Neural progenitor cell (in vitro differentiated cells): Measurements from ENCODE around the gene TRAPPC6A. TPM values are rescaled to one million over a fixed set of nuclear protein-coding genes. Genes with fewer than 3 reads are reported as not detected.

Experiments
- DNase-seq: peaks from one replicate; pipeline ENCODE4 v3.0.0-alpha.2; 2016; ENCODE audit warnings: low spot score
- H2AFZ ChIP-seq: fragments of 200-600 bp; sonication (generic); replicated peaks from 2 replicates; pipeline ENCODE4 v1.6.1; 2016; ENCODE audit warnings: antibody characterized with exemption
- H3F3A ChIP-seq: fragments of 200-600 bp; sonication (generic); 2 replicates; pipeline ENCODE4 v1.6.1; 2016; ENCODE audit warnings: antibody characterized with exemption, low read depth
- H3K27ac ChIP-seq: fragments of 200-600 bp; sonication (generic); 2 replicates; pipeline ENCODE4 v1.5.1; 2016; ENCODE audit warnings: mild to moderate bottlenecking
- H3K27me3 ChIP-seq: fragments of 200-600 bp; sonication (generic); 2 replicates; pipeline ENCODE4 v1.6.1; 2016; ENCODE audit warnings: mild to moderate bottlenecking, moderate library complexity
- H3K36me3 ChIP-seq: fragments of 200-600 bp; sonication (generic); 2 replicates; pipeline ENCODE4 v1.5.1; 2016
- H3K4me1 ChIP-seq: fragments of 200-600 bp; sonication (generic); 2 replicates; pipeline ENCODE4 v1.6.1; 2016; ENCODE audit warnings: mixed run types
- H3K4me2 ChIP-seq: fragments of 200-600 bp; sonication (generic); 2 replicates; pipeline ENCODE4 v1.6.1; 2016
- H3K4me3 ChIP-seq: fragments of 200-600 bp; sonication (generic); 2 replicates; pipeline ENCODE4 v1.5.1; 2016
- H3K79me2 ChIP-seq: fragments of 200-600 bp; sonication (generic); 2 replicates; pipeline ENCODE4 v1.6.1; 2016; ENCODE audit warnings: low read depth
- H3K9ac ChIP-seq: fragments of 200-600 bp; sonication (generic); 2 replicates; pipeline ENCODE4 v1.6.1; 2016
- H3K9me3 ChIP-seq: fragments of 200-600 bp; sonication (generic); 2 replicates; pipeline ENCODE4 v1.5.1; 2016; ENCODE audit warnings: low read depth
- H4K20me1 ChIP-seq: fragments of 200-600 bp; sonication (generic); 2 replicates; pipeline ENCODE4 v1.6.1; 2016; ENCODE audit warnings: low read depth
- H3K27ac Mint-ChIP-seq: 3 replicates; pipeline ENCODE4 v1.8.0; 2021; ENCODE audit warnings: mixed read lengths
- H3K27me3 Mint-ChIP-seq: 2 replicates; pipeline ENCODE4 v1.8.0; 2022; ENCODE audit warnings: low read depth, mild to moderate bottlenecking, inconsistent platforms, moderate library complexity, mixed read lengths; ENCODE audit not compliant: insufficient read depth
- H3K36me3 Mint-ChIP-seq: 3 replicates; pipeline ENCODE4 v1.8.0; 2021; ENCODE audit warnings: mixed read lengths
- H3K4me1 Mint-ChIP-seq: 3 replicates; pipeline ENCODE4 v1.8.0; 2021; ENCODE audit warnings: mixed read lengths
- H3K4me3 Mint-ChIP-seq: 3 replicates; pipeline ENCODE4 v1.8.0; 2021; ENCODE audit warnings: mild to moderate bottlenecking, moderate library complexity, mixed read lengths
- H3K9me3 Mint-ChIP-seq: 3 replicates; pipeline ENCODE4 v1.8.0; 2020; ENCODE audit warnings: mixed read lengths
- CTCF ChIP-seq: fragments of 200-600 bp; sonication (generic); IDR thresholded peaks from 2 replicates; pipeline ENCODE4 v1.5.1; 2017; ENCODE audit warnings: antibody characterized with exemption, mild to moderate bottlenecking
- EZH2 ChIP-seq: fragments of 200-600 bp; sonication (generic); IDR thresholded peaks from 2 replicates; pipeline ENCODE4 v1.6.1; 2017; ENCODE audit warnings: antibody characterized with exemption, mild to moderate bottlenecking, moderate library complexity
- EZH2phosphoT487 ChIP-seq: fragments of 200-600 bp; sonication (generic); IDR thresholded peaks from 2 replicates; pipeline ENCODE4 v1.6.1; 2017; ENCODE audit warnings: antibody characterized with exemption
- total RNA-seq: library from RNA; depleted of rRNA; stranded (reverse); fragments of >200 nt; gene quantifications from 2 replicates; pipeline ENCODE4 v1.2.3, GENCODE V29; 2015; ENCODE audit warnings: low replicate concordance

The TRAPPC6A gene
- total RNA-seq, 1 donor from 2014 or later = 24.7 TPM

DNA sequence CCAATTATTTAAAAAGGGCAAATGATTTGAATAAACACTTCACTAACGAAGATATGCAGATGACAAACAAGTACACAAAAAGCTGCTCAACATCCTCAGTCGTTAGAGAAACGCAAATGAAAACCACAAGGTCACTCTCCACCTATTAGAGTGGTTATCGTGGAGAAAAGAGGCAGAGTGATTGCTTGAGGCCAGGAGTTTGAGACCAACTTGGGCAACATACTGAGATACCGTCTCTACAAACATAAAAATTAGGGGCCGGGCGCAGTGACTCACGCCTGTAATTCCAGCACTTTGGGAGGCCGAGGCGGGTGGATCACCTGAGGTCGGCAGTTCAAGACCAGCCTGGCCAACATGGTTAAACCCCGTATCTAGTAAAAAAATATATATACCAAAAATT is 27.8 kb upstream of the TRAPPC6A start:
- Histone ChIP-seq H3K4me1 (no peaks in the 10 kb centered on the region), H3K4me2 (no peak overlapping the region), H3F3A (no peaks in the 10 kb centered on the region), H3K79me2 (no peaks in the 10 kb centered on the region), H2AFZ (no peak overlapping the region), H3K27me3 (no peaks in the 10 kb centered on the region), H3K36me3 (no peaks in the 10 kb centered on the region), H3K9ac (no peak overlapping the region), H3K4me3 (no peak overlapping the region), H3K9me3 (no peaks in the 10 kb centered on the region), H4K20me1 (no peaks in the 10 kb centered on the region), H3K27ac (no peak overlapping the region)
- H3K27me3 Mint-ChIP-seq = peaks cover 6% of the 10 kb centered on the region
- H3K36me3 Mint-ChIP-seq = no peaks in the 10 kb centered on the region
- no peak overlapping the region for H3K27ac Mint-ChIP-seq
- no peak for DNase-seq
- H3K4me3 Mint-ChIP-seq = no peak overlapping the region
- H3K9me3 Mint-ChIP-seq = no peaks in the 10 kb centered on the region
- TF ChIP-seq CTCF (no peak), EZH2phosphoT487 (no peak), EZH2 (no peak)
- H3K4me1 Mint-ChIP-seq = no peaks in the 10 kb centered on the region

- no peak overlapping the region for H3K4me3 Mint-ChIP-seq
- Histone ChIP-seq H3K79me2 (no peaks in the 10 kb centered on the region), H3K27me3 (peaks cover 12% of the 10 kb centered on the region), H3F3A (no peaks in the 10 kb centered on the region), H3K36me3 (no peaks in the 10 kb centered on the region), H3K4me2 (no peak overlapping the region), H3K4me1 (no peaks in the 10 kb centered on the region), H2AFZ (no peak overlapping the region), H3K9me3 (no peaks in the 10 kb centered on the region), H3K4me3 (no peak overlapping the region), H4K20me1 (no peaks in the 10 kb centered on the region), H3K27ac (no peak overlapping the region), H3K9ac (no peak overlapping the region)
- H3K27ac Mint-ChIP-seq = no peak overlapping the region
- TF ChIP-seq EZH2 = no peak
- no peak for TF ChIP-seq EZH2phosphoT487
- TF ChIP-seq CTCF = no peak
- H3K4me1 Mint-ChIP-seq = no peaks in the 10 kb centered on the region
- H3K9me3 Mint-ChIP-seq = no peaks in the 10 kb centered on the region
- no peak for DNase-seq
- peaks cover 8% of the 10 kb centered on the region for H3K27me3 Mint-ChIP-seq
- H3K36me3 Mint-ChIP-seq = no peaks in the 10 kb centered on the region
Observed at GRCh38 chr19:45202637-45203036, 24.6 kb upstream of the TRAPPC6A start.

GRCh38 chr19:45200568-45200967 is 22.5 kb upstream of the TRAPPC6A start:
- H3K9ac ChIP-seq = no peak overlapping the region
- no peak overlapping the region for H2AFZ ChIP-seq
- no peak for TF ChIP-seq EZH2
- TF ChIP-seq EZH2phosphoT487 = no peak
- peak; percentile 63 for TF ChIP-seq CTCF
- Mint-ChIP-seq H3K27ac (no peak overlapping the region), H3K4me1 (no peaks in the 10 kb centered on the region), H3K4me3 (no peak overlapping the region), H3K9me3 (no peaks in the 10 kb centered on the region), H3K27me3 (peaks cover 9% of the 10 kb centered on the region), H3K36me3 (no peaks in the 10 kb centered on the region)
- H3K36me3 ChIP-seq = no peaks in the 10 kb centered on the region
- H3K27me3 ChIP-seq = peaks cover 12% of the 10 kb centered on the region
- no peaks in the 10 kb centered on the region for H3K9me3 ChIP-seq
- no peak overlapping the region for H3K27ac ChIP-seq
- H4K20me1 ChIP-seq = no peaks in the 10 kb centered on the region
- DNase-seq = peak; percentile 76
- no peaks in the 10 kb centered on the region for H3K79me2 ChIP-seq
- no peaks in the 10 kb centered on the region for H3F3A ChIP-seq
- no peak overlapping the region for H3K4me2 ChIP-seq
- no peak overlapping the region for H3K4me3 ChIP-seq
- no peaks in the 10 kb centered on the region for H3K4me1 ChIP-seq
